ENCODE results near the gene MDP1.
"Not testable (repeated sequence)": the region's sequence is repeated elsewhere in the genome, so short reads cannot be mapped to it uniquely, and the experiment has no call there.

Gene MDP1

DNA sequence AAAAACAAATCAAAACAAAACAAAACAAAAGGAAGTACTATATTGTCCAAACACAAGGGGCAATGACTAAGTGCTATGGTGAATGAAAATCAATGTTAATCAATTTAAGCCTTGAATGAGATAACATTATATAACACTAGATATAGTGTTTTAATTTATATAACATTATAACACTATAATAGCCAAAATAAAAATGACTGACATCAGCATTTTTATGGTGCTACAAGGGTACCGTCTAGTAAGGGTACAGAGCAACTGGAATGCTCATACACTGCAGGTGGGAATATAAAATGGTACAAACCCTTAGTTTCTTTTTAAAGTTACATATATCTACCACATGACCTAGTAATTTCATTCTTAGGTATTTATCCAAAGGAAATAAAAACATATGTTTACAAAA lies 10.6 kb upstream of the MDP1 start:
- DNase-seq: no peak

GRCh38 chr14:24224618-24225071 lies 8.8 kb upstream of the MDP1 start:
- DNase-seq: no peak

DNA sequence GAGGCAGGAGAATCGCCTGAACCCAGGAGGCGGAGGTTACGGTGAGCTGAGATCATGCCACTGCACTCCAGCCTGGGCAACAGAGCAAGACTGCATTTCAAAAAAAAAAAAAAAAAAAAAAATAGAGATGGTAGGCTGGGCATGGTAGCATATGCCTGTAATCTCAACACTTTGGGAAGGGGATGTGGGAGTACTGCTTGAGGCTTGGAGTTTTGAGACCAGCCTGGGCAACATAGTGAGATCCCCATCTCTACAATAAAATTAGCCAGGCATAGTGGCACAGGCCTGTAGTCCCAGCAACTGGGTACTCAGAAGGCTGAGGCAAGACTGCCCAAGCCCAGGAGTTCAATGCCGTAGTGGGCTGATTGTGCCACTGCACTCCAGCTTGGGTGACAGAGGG lies 7.1 kb upstream of the MDP1 start:
- DNase-seq: not testable (repeated sequence)

- no peak for DNase-seq
Measured at GRCh38 chr14:24219521-24219920, 3.7 kb upstream of the MDP1 start.

GRCh38 chr14:24219080-24219479 lies 3.2 kb upstream of the MDP1 start:
- DNase-seq: no peak

DNA sequence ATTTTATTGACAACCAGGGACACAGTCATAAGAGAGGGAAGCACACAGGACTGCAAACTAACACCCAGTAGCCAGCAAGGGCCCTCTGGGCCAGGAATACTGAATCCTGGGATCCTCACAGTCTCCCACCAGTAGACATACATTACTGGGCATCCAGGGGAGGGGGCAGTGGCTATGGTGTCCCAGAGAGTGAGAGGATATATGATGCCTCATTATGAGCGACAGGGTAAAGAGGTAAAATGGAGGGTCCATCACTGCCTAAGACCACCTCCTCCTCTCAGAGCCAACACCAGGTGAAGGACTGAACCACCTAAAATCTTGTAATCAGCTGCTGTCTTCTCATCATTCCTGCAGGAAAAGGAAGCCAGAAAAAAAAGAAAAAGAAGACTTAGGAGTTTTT lies 1.0 kb upstream of the MDP1 start:
- not testable (repeated sequence) for DNase-seq

DNA sequence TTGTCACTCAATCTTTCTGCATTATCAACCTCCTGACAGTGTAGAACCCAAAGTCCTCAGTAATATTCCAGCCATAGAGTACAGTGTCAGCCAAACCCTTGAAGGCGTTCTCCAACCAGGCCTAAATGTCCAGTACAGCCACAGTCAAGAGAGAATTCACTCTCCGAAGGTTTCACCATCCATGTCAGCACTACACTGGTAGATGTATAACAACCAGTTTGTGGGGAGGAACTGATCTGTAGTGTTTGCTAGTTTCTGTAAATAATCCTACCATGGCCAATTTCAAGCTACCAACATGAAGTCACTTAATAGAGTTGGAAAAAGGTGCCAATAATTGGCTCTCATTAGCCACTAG lies 456 bp upstream of the MDP1 start:
- no peak for DNase-seq

GRCh38 chr14:24213866-24214662 lies 1.8 kb downstream of the MDP1 start:
- DNase-seq: no peak

DNA sequence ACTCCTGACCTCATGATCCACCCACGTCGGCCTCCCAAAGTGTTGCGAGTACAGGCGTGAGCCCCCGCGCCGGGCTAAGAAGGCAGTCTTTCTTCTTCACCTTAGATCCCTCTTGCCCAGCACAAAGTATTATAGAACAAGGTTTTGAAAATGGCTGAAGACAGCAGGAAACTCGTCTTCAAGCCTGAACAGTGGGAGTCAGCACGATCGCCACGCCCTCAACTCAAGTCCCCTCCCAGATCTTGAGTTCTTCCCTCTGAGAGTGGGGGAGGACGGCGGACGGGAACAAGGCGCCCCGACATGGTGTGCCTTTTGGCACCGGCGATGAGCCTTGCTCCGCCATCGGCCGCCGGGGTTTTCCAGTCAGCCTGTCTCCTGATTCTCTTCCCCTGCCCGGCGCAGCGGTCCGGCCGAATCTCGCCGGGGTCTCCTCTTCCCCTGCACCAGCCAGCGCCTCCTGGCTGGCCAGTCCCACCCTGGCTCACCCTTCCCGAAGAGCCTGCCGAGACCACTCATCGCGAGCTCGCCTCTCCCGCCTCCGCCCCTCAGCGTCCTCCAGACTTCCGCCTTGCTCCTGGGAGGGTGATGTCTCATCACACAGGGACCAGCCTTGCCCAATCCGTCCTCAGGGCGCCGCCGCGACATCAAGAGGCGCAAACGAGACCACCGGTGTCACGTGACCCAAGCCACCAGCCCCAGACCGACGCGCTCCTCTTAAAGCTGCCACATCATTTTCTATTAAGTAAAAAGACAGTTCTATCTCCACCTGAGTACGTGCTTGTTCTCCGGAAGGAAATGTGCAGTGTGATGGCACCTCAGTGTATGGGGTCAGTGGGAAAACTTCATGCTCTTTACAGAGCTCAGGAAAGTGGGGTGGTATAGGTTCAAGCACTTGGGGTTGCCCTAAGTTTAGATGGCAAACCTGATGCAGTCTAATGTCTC lies 2.7 kb downstream of the MDP1 start, which contains the start of gene CHMP4A:
Gene CHMP4A (minus strand): TSS at position 565 of the 942 bp plus-strand sequence. CDS start 49 bp downstream, at position 516.
- DNase-seq: peak; percentile 91

DNA sequence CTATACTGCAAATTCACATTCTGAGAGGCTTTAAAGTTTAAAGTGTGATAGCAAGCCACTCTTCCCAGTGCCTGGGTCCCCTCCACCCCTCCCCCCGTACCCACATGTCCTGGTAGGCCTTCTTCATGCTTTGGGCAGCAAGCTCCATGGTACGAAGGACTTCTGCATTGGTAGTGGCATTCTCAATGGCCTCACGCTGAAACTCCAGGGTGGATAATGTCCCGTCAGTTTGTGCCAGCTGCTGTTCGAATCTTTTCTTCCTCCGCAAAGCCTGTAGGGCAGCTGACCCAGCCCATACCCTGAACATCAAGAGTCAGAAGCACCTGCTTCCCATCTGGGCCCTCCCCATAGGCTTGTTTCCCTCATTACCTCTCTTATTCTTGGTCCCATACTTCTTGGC lies 4.6 kb downstream of the MDP1 start:
- DNase-seq: no peak

DNA sequence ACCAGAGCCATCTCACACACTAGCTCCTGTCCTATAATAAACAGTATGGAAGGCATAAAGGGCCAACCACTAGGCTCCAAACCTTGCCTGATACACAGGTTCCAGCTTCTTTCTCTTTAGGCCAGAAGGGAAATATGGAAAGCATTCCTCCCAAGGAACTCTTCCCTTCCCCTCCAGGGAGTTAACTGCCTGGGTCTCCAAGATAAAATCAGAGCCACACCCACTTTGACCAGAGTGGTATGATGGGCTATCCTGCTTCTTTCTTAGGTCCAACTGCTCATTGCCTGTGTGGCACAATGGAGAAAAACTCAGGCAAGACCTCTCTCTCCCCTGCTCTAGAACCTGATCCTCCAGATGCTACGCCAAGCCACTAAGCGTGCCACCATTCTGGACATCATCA lies 8.2 kb downstream of the MDP1 start:
- DNase-seq: no peak

GRCh38 chr14:24207104-24207551 lies 8.7 kb downstream of the MDP1 start:
- no peak for DNase-seq

DNA sequence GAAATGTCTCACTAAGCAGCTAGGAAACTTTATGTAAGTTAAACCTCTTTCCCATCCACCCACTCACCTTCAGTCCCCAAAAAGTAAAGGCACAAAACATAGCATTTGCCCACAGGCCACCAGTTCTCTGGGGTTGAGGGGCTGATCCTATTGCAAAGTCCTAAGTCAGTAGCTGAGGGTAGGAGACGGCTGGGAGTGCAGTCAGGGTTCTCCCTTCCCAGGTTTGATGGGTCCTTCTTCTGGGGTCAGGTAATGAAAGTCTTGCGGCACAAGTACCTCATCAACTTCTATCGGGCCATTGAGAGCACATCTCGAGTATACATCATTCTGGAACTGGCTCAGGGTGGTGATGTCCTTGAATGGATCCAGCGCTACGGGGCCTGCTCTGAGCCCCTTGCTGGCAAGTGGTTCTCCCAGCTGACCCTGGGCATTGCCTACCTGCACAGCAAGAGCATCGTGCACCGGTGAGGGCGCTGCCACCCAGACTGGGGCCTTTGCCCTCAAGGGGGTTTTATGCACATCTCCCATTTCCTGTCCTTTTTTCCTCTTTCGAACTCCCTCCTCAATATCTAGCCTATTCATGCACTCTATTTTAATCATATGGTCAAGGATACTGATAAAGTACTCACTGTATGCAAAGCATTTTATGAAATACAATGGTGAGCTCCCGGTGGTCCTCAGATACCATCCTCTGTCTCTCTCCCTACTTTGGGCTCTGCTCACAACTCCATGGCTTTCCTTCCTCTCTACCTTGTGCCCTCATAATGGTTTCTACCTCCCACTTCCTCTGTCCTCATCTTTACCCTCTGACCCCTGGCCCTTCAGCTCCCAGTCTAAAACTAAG lies 9.4 kb downstream of the MDP1 start:
- no peak for DNase-seq

- DNase-seq: no peak
Measured at GRCh38 chr14:24204163-24205146, 11.4 kb downstream of the MDP1 start.

- not testable (repeated sequence) for DNase-seq
Measured at GRCh38 chr14:24203249-24203886, 12.5 kb downstream of the MDP1 start.

DNA sequence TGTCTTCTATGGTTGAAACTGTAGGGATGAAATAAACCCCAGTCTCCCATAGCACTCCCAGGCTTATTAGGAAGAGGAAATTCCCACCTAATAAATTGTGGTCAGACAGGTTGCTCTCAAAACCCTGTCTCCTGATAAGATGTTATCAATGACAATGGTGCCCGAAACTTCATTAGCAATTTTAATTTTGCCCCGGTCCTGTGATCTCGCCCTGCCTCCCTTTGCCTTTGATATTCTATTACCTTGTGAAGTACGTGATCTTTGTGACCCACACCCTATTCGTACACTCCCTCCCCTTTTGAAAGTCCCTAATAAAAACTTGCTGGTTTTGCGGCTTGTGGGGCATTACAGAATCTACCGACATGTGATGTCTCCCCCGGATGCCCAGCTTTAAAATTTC lies 13.3 kb downstream of the MDP1 start:
- not testable (repeated sequence) for DNase-seq

GRCh38 chr14:24198814-24199524 lies 16.9 kb downstream of the MDP1 start:
- no peak for DNase-seq

- DNase-seq: no peak
Measured at GRCh38 chr14:24197056-24197450, 18.8 kb downstream of the MDP1 start.

- no peak for DNase-seq
Measured at GRCh38 chr14:24196071-24197055, 19.5 kb downstream of the MDP1 start.

All from T1000 (cell line).